Erythroblast (primary cell): ENCODE data around the gene MAP2K7.

Experiments
- DNase-seq, 2 experiments: peaks; one replicate each; lab custom pipeline; 2025; lab: John Stamatoyannopoulos, UW
- GATA1 ChIP-seq: IDR thresholded peaks from 2 replicates; pipeline ENCODE4 v1.6.1; 2011; ENCODE audit warnings: low read depth, mild to moderate bottlenecking, control low read depth, low read length, moderate library complexity
- POLR2A ChIP-seq: IDR thresholded peaks from 2 replicates; pipeline ENCODE4 v1.6.1; 2011; ENCODE audit warnings: mild to moderate bottlenecking, low read length

The MAP2K7 gene

GRCh38 chr19:7885818-7886217 lies 17.9 kb upstream of the MAP2K7 start:
- TF ChIP-seq GATA1, result no peak
- no peak for TF ChIP-seq POLR2A
- DNase-seq, result no peak

GRCh38 chr19:7887408-7888144 lies 16.1 kb upstream of the MAP2K7 start:
- no peak for TF ChIP-seq POLR2A
- no peak for TF ChIP-seq GATA1
- DNase-seq, result no peak

- TF ChIP-seq POLR2A (no peak), GATA1 (no peak)
- DNase-seq, result peak; percentile 43 to 72
Measured at GRCh38 chr19:7888145-7888825, 15.4 kb upstream of the MAP2K7 start, which contains the start of gene LRRC8E. TSS of gene LRRC8E (plus strand) at chr19:7888510. CDS start at chr19:7895604, 7,094 bp downstream.

GRCh38 chr19:7888826-7889217 lies 14.9 kb upstream of the MAP2K7 start:
- TF ChIP-seq POLR2A (no peak), GATA1 (no peak)
- DNase-seq, result no peak

GRCh38 chr19:7893362-7894101 lies 10.1 kb upstream of the MAP2K7 start:
- peak; percentile 41 to 51 for DNase-seq

GRCh38 chr19:7894612-7895309 lies 8.9 kb upstream of the MAP2K7 start:
- TF ChIP-seq POLR2A, result no peak
- no peak for TF ChIP-seq GATA1
- no peak for DNase-seq

- DNase-seq, result no peak
- TF ChIP-seq POLR2A (no peak), GATA1 (no peak)
Measured at GRCh38 chr19:7895565-7895964, 8.1 kb upstream of the MAP2K7 start.

- DNase-seq, result no peak
- TF ChIP-seq POLR2A (no peak), GATA1 (no peak)
Measured at GRCh38 chr19:7897292-7897691, 6.4 kb upstream of the MAP2K7 start.

GRCh38 chr19:7898967-7899366 lies 4.7 kb upstream of the MAP2K7 start:
- TF ChIP-seq GATA1, result no peak
- TF ChIP-seq POLR2A, result no peak
- no peak for DNase-seq

- TF ChIP-seq GATA1, result no peak
- TF ChIP-seq POLR2A, result no peak
- DNase-seq, result no peak
Measured at GRCh38 chr19:7899751-7900378, 3.8 kb upstream of the MAP2K7 start.

GRCh38 chr19:7900401-7900870 lies 3.2 kb upstream of the MAP2K7 start:
- TF ChIP-seq POLR2A (no peak), GATA1 (no peak)
- DNase-seq, result no peak

GRCh38 chr19:7900931-7901330 lies 2.7 kb upstream of the MAP2K7 start:
- no peak for DNase-seq
- TF ChIP-seq GATA1 (no peak), POLR2A (no peak)

GRCh38 chr19:7901337-7901736 lies 2.3 kb upstream of the MAP2K7 start:
- no peak for DNase-seq
- TF ChIP-seq POLR2A, result no peak
